ENCODE measurements around the gene SLC12A8. TPM values are rescaled to one million over a fixed set of nuclear protein-coding genes. Genes with fewer than 3 reads are reported as not detected.

Gene SLC12A8
- total RNA-seq, 1 donor from 2014 or later = 0.58 TPM

- ATAC-seq (ENCODE audit: low read depth) (no peak), DNase-seq (no peak)
- Mint-ChIP-seq H3K27me3 (no peaks in the 10 kb centered on the region), H3K36me3 (ENCODE audit: low read depth) (peaks cover 4% of the 10 kb centered on the region), H3K27ac (no peak overlapping the region), H3K4me3 (no peak overlapping the region), H3K9me3 (no peaks in the 10 kb centered on the region), H3K4me1 (peaks cover 39% of the 10 kb centered on the region)
- POLR2A ChIA-PET = no interaction called here
- TF ChIP-seq CTCF (IDR thresholded peaks at IDR 0.05) = no peak
- CTCF ChIA-PET = interaction anchor here (0.5 kb wide), 1 partner anchor 1324 kb away, joined by 3 read pairs; no protein-coding TSS in a partner anchor
- intact Hi-C loops (cut with micrococcal nuclease) = loop anchor here (5.0 to 10.0 kb wide), 2 partner anchors 541 to 1466 kb away; partner anchors contain the start of gene HACD2
These were observed 161.3 kb downstream of the SLC12A8 start for GRCh38 chr3:125051205-125051604.

GRCh38 chr3:125050488-125051090 is 162.0 kb downstream of the SLC12A8 start:
- no peak overlapping the region for H3K4me3 Mint-ChIP-seq
- H3K9me3 Mint-ChIP-seq = no peaks in the 10 kb centered on the region
- no peak for TF ChIP-seq CTCF (IDR thresholded peaks at IDR 0.05)
- H3K27ac Mint-ChIP-seq = no peak overlapping the region
- ATAC-seq (ENCODE audit: low read depth) = no peak
- no peak for DNase-seq
- intact Hi-C loops (cut with micrococcal nuclease) = loop anchor here (5.0 to 10.0 kb wide), 2 partner anchors 542 to 1466 kb away; partner anchors contain the start of gene HACD2
- ChIA-PET CTCF (no interaction called here), POLR2A (no interaction called here)
- H3K36me3 Mint-ChIP-seq (ENCODE audit: low read depth) = peaks cover 4% of the 10 kb centered on the region
- peaks cover 39% of the 10 kb centered on the region for H3K4me1 Mint-ChIP-seq
- H3K27me3 Mint-ChIP-seq = no peaks in the 10 kb centered on the region

- H3K4me3 Mint-ChIP-seq = no peak overlapping the region
These were observed 164.3 kb downstream of the SLC12A8 start for GRCh38 chr3:125048282-125048681.

GRCh38 chr3:125045965-125046364 is 166.6 kb downstream of the SLC12A8 start:
- TF ChIP-seq CTCF (IDR thresholded peaks at IDR 0.05) = no peak
- ChIA-PET CTCF (no interaction called here), POLR2A (no interaction called here)
- Mint-ChIP-seq H3K27ac (no peak overlapping the region), H3K4me1 (no peaks in the 10 kb centered on the region), H3K9me3 (no peaks in the 10 kb centered on the region), H3K27me3 (no peaks in the 10 kb centered on the region), H3K36me3 (ENCODE audit: low read depth) (peaks cover 1% of the 10 kb centered on the region), H3K4me3 (no peak overlapping the region)
- ATAC-seq (ENCODE audit: low read depth) = no peak
- intact Hi-C loops (cut with micrococcal nuclease) = no loop called here
- DNase-seq = no peak

More at GRCh38 chr3:125048282-125048681, 164.3 kb downstream of the SLC12A8 start:
- no peak for ATAC-seq (ENCODE audit: low read depth)
- Mint-ChIP-seq H3K27me3 (no peaks in the 10 kb centered on the region), H3K27ac (no peak overlapping the region), H3K9me3 (no peaks in the 10 kb centered on the region), H3K36me3 (ENCODE audit: low read depth) (peaks cover 1% of the 10 kb centered on the region), H3K4me1 (peaks cover 21% of the 10 kb centered on the region)
- CTCF ChIA-PET = no interaction called here
- POLR2A ChIA-PET = no interaction called here
- no peak for DNase-seq
- intact Hi-C loops (cut with micrococcal nuclease) = no loop called here
- no peak for TF ChIP-seq CTCF (IDR thresholded peaks at IDR 0.05)

GRCh38 chr3:125045194-125045593 is 167.4 kb downstream of the SLC12A8 start:
- ChIA-PET POLR2A (no interaction called here), CTCF (no interaction called here)
- Mint-ChIP-seq H3K4me3 (no peak overlapping the region), H3K36me3 (ENCODE audit: low read depth) (no peaks in the 10 kb centered on the region), H3K4me1 (no peaks in the 10 kb centered on the region), H3K27ac (no peak overlapping the region), H3K9me3 (no peaks in the 10 kb centered on the region), H3K27me3 (no peaks in the 10 kb centered on the region)
- intact Hi-C loops (cut with micrococcal nuclease) = no loop called here
- no peak for TF ChIP-seq CTCF (IDR thresholded peaks at IDR 0.05)
- ATAC-seq (ENCODE audit: low read depth) (no peak), DNase-seq (no peak)
